Thymus (tissue), 11 donors: Measurements from ENCODE around the gene STK4. TPM values are rescaled to one million over a fixed set of nuclear protein-coding genes. Genes with fewer than 3 reads are reported as not detected.
"Not testable (repeated sequence)": the region's sequence is repeated elsewhere in the genome, so short reads cannot be mapped to it uniquely, and the experiment has no call there.

Source experiments
- DNase-seq, 9 donors: peaks; one replicate each; pipeline ENCODE4 v3.0.0-alpha.2; 2013; ENCODE audit warnings: low spot score in 9 of 9, low read depth in 6 of 9, missing footprints in 1 of 9
- H3K27ac ChIP-seq, 2 donors: one replicate each; pipeline ENCODE4 v1.5.1; 2013; ENCODE audit warnings: control low read depth in 1 of 2, low read depth in 1 of 2, low read length in 1 of 2, mild to moderate bottlenecking in 1 of 2, moderate library complexity in 1 of 2
- H3K27me3 ChIP-seq, 2 donors: one replicate each; pipeline ENCODE4 v1.5.1; 2013; ENCODE audit warnings: low read length in 1 of 2; ENCODE audit not compliant: control insufficient read depth in 2 of 2, insufficient read depth in 1 of 2
- H3K36me3 ChIP-seq, 2 donors: one replicate each; pipeline ENCODE4 v1.5.1; 2013; ENCODE audit warnings: low read length in 1 of 2, mild to moderate bottlenecking in 1 of 2, moderate library complexity in 1 of 2; ENCODE audit not compliant: control insufficient read depth in 2 of 2, insufficient read depth in 2 of 2
- H3K4me1 ChIP-seq, 2 donors: one replicate each; pipeline ENCODE4 v1.5.1; 2013; ENCODE audit warnings: low read length in 2 of 2; ENCODE audit not compliant: control insufficient read depth in 2 of 2, insufficient read depth in 2 of 2
- H3K4me3 ChIP-seq, 2 donors: one replicate each; pipeline ENCODE4 v1.5.1; 2013; ENCODE audit warnings: low read length in 2 of 2, control low read depth in 1 of 2, mild to moderate bottlenecking in 1 of 2
- H3K9me3 ChIP-seq, 2 donors: one replicate each; pipeline ENCODE4 v1.5.1; 2013; ENCODE audit warnings: low read length in 1 of 2, mild to moderate bottlenecking in 1 of 2; ENCODE audit not compliant: control insufficient read depth in 2 of 2, insufficient read depth in 1 of 2
- WGBS: extraction: QIAGEN DNeasy Blood & Tissue Kit; methylation state at CpG from one replicate; pipeline ENCODE4 v1.1.7; 2013; 5-methylcytosine and 5-hydroxymethylcytosine counted together
- polyA plus RNA-seq: library from polyadenylated mRNA; stranded (reverse); fragments of 200-250 nt; gene quantifications from one replicate; pipeline ENCODE4 v1.2.3, GENCODE V29; 2013
- total RNA-seq: library from RNA; stranded (reverse); fragments of 120-200 nt; gene quantifications from one replicate; pipeline ENCODE4 v1.2.4, GENCODE V29; 2013
- donor health status: healthy.

The STK4 gene
- total and polyA plus RNA-seq, 2 donors = 35.0 to 45.5 TPM

DNA sequence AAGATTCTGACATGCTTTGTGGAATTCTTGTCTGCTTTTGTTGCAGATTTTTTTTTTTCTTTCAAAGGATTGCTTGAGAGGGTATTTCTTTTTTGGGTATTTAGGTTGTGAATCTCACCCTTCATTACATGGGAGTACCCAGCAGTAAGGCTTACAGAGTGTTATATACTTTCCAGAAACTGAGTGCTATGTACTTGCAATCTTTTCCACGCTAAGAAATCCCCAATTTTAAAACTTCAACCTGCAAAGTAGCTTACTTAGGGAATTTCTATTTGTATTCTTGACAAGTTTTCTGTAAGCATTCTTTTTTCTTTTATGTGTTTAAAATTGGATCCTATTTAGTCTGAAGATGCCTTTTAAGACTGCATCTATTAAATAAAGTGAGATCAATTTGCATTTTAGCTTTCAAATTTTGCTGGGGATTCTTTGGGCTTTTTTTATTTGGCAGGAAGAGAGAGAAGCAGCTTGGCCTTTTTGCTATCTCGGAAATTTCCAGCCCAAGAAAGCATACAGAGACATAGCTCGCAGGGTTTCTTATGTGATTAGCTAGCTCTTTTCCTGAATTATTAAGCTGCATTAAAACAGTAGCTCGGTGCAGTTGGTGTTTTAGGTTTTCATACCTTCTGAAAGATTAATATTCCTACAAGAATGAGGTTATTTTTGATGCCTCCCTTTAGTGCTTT lies 92.0 kb downstream of the STK4 start:
- Histone ChIP-seq H3K27ac (no peak overlapping the region), H3K4me3 (no peak overlapping the region), H3K36me3 (peaks cover 17 to 20% of the 10 kb centered on the region in 2 donors), H3K9me3 (no peaks in the 10 kb centered on the region), H3K4me1 (no peaks in the 10 kb centered on the region), H3K27me3 (no peaks in the 10 kb centered on the region)
- WGBS = 97% methylated on average over 4 of the region's 4 CpGs
- no peak for DNase-seq

DNA sequence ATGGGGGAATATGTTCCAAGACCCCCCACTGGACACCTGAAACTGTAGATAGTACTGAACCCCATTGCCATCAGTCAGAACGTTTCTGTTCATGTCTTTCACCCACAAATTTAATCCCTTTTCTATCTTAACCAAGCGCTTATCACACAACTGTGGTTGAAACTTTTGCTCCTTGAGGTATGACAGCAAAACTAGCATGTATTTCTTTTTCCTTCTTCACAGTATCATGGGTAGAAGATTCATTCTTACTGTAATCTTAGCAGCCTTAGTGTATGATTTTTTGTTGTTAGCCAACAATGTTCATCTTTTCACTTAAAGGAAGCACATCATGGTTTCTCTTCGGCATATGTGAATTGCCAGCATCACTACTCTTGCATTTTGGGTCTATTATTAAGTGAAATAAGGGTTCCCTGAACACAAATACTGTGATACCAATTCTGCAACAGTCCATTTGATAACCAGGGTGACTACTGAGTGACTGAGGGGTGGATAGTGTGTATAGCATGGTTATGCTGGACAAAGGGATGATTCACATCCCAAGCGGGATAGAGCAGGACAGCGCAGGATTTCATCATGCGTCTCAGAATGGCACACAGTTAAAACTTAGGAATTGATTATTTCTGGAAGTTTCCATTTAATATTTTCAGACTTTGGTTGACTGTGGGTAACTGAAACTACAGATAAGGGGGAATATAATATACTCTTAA lies 92.9 kb downstream of the STK4 start:
- H3K4me1 ChIP-seq = no peaks in the 10 kb centered on the region
- WGBS = 97% methylated on average over 6 of the region's 6 CpGs
- H3K4me3 ChIP-seq = no peak overlapping the region
- H3K9me3 ChIP-seq = no peaks in the 10 kb centered on the region
- DNase-seq = no peak
- no peak overlapping the region for H3K27ac ChIP-seq
- peaks cover 13 to 17% of the 10 kb centered on the region in 2 donors for H3K36me3 ChIP-seq
- no peaks in the 10 kb centered on the region for H3K27me3 ChIP-seq

- Histone ChIP-seq H3K36me3 (peaks cover 11 to 12% of the 10 kb centered on the region in 2 donors), H3K9me3 (no peaks in the 10 kb centered on the region), H3K4me1 (no peaks in the 10 kb centered on the region), H3K27ac (no peak overlapping the region), H3K27me3 (no peaks in the 10 kb centered on the region), H3K4me3 (no peak overlapping the region)
- 97% methylated on average over 4 of the region's 4 CpGs for WGBS
- no peak for DNase-seq
Observed at GRCh38 chr20:45060294-45060693, 94.0 kb downstream of the STK4 start.

GRCh38 chr20:45061244-45061643 lies 94.9 kb downstream of the STK4 start:
- H3K9me3 ChIP-seq = no peaks in the 10 kb centered on the region
- WGBS = 97% methylated on average over 4 of the region's 4 CpGs
- H3K36me3 ChIP-seq = peaks cover 11 to 14% of the 10 kb centered on the region in 2 donors
- no peak overlapping the region for H3K4me3 ChIP-seq
- H3K27ac ChIP-seq = no peak overlapping the region
- H3K4me1 ChIP-seq = no peaks in the 10 kb centered on the region
- no peak for DNase-seq
- H3K27me3 ChIP-seq = no peaks in the 10 kb centered on the region

GRCh38 chr20:45063107-45063506 lies 96.8 kb downstream of the STK4 start:
- H3K4me3 ChIP-seq, DNase-seq, H3K4me1 ChIP-seq, H3K9me3 ChIP-seq, H3K27ac ChIP-seq, H3K27me3 ChIP-seq: not testable (repeated sequence)
- WGBS = 97% methylated on average over 2 of the region's 2 CpGs
- peaks cover 6 to 23% of the 10 kb centered on the region in 2 donors for H3K36me3 ChIP-seq

DNA sequence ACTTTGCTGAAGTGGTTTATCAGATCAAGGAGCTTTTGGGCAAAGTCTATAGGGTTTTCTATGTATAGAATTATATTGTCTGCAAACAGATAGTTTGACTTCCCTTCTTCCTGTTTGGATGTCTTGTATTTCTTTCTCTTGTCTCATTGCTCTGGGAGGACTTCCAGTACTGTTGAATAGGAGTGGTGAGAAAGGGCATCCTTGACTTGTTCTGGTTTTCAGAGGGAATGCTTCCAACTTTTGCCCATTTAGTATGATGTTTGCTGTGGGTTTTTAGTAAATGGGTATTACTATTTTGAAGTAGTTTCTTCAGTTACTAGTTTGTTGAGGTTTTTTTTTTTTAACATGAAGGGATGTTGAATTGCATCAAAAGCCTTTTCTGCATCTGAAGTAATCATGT lies 98.5 kb downstream of the STK4 start:
- no peak for DNase-seq
- H3K27ac ChIP-seq = no peak overlapping the region
- H3K9me3 ChIP-seq = no peaks in the 10 kb centered on the region
- no peak overlapping the region for H3K4me3 ChIP-seq
- peaks cover 8 to 25% of the 10 kb centered on the region in 2 donors for H3K36me3 ChIP-seq
- no peaks in the 10 kb centered on the region for H3K4me1 ChIP-seq
- H3K27me3 ChIP-seq = no peaks in the 10 kb centered on the region

DNA sequence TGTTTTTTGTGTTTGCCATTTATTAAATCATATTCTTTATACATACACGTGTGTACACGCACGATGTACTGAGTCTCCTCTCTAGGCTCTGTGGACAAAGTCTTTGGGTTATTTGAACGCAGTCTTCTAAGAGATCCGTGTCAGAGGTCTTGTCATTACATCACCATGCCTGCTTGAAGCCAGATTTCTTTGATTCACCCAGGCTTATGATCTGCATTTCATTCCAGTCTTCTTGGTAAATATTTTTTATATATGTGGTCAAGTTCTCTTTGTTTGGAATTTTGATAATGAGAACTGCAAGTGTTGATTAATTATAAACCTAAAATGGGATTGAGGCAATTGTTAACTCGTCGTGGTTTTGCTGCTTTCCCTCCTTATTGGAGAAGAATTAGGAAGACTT lies 100.1 kb downstream of the STK4 start:
- Histone ChIP-seq H3K27ac (no peak overlapping the region), H3K27me3 (no peaks in the 10 kb centered on the region), H3K4me1 (no peaks in the 10 kb centered on the region), H3K36me3 (peaks cover 6 to 31% of the 10 kb centered on the region in 2 donors), H3K9me3 (no peaks in the 10 kb centered on the region), H3K4me3 (no peak overlapping the region)
- DNase-seq = no peak
- WGBS = 98% methylated on average over 7 of the region's 7 CpGs

GRCh38 chr20:45067087-45067486 lies 100.8 kb downstream of the STK4 start:
- Histone ChIP-seq H3K27me3 (no peaks in the 10 kb centered on the region), H3K36me3 (peaks cover 6 to 34% of the 10 kb centered on the region in 2 donors), H3K9me3 (no peaks in the 10 kb centered on the region), H3K4me1 (no peaks in the 10 kb centered on the region), H3K4me3 (no peak overlapping the region), H3K27ac (no peak overlapping the region)
- WGBS = 97% methylated on average over 4 of the region's 4 CpGs
- no peak for DNase-seq

DNA sequence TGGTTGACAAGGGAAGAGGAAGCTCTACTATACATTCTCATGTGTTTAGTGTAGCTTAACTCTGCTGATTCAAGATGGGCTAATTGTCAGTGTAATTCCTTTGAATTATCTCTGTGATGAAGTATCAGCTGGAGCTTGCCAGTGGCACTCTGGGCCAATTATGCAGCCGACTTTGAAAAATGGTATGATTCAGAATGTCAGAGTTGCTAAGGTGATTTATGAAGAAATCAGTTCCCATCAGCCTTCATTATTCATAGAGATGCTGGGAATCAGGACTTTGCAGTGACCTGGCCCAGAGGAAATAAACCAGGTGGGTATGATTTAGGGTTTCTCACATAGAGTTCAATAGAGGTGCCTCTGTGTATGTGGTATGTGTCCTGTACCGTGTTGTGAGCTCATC lies 101.2 kb downstream of the STK4 start:
- Histone ChIP-seq H3K4me1 (no peaks in the 10 kb centered on the region), H3K27ac (no peak overlapping the region), H3K36me3 (peaks cover 6 to 34% of the 10 kb centered on the region in 2 donors), H3K9me3 (no peaks in the 10 kb centered on the region), H3K27me3 (no peaks in the 10 kb centered on the region), H3K4me3 (no peak overlapping the region)
- 99% methylated on average over 2 of the region's 2 CpGs for WGBS
- no peak for DNase-seq
